GM12878 (cell line): ENCODE data around the gene TK2. TPM values are rescaled to one million over a fixed set of nuclear protein-coding genes. Genes with fewer than 3 reads are reported as not detected.

Experiments used
- ATAC-seq: fragments of 200-7000 bp; cut with Tn5 transposase; 3 replicates; pipeline ENCODE4 v1.9.1; 2020; ENCODE audit warnings: mild to moderate bottlenecking, moderate library complexity
- BruUV-seq: library from RNA; stranded (reverse); fragments of 400-500 nt; replicated peaks from 2 replicates; lab custom pipeline; 2021; lab: Mats Ljungman, UMichigan
- CTCF ChIA-PET: fragments of 300-600 bp; sonication (Branson Sonifier 250); formaldehyde crosslinking; extraction: SDS; loops from one replicate; lab custom pipeline; 2021; ENCODE audit warnings: inconsistent platforms; lab: Yijun Ruan, JAX
- POLR2A ChIA-PET: fragments of 350-600 bp; formaldehyde crosslinking; extraction: SDS; loops from one replicate; lab custom pipeline; 2021; ENCODE audit warnings: inconsistent platforms; lab: Charles Lee
- RAD21 ChIA-PET: fragments of 300-600 bp; sonication (Branson Sonifier 250); formaldehyde crosslinking; loops from one replicate; lab custom pipeline; 2023; ENCODE audit warnings: antibody characterized with exemption; ENCODE audit not compliant: unreplicated experiment; lab: Charles Lee
- SMC1A ChIA-PET: fragments of 300-600 bp; sonication (Branson Sonifier 250); formaldehyde crosslinking; loops from one replicate; lab custom pipeline; 2023; ENCODE audit not compliant: unreplicated experiment, uncharacterized antibody; lab: Charles Lee
- DNase-seq: peaks from one replicate; pipeline ENCODE4 v3.0.0-alpha.2; 2011; ENCODE audit warnings: low read depth, low spot score
- FAIRE-seq: peaks from 3 replicates; lab custom pipeline; 2011; peaks lifted over from hg19 to GRCh38; lab: Jason Lieb, UNC
- H2AFZ ChIP-seq: 2 replicates; pipeline ENCODE4 v1.6.0; 2011; ENCODE audit warnings: low read depth, low read length, control low read depth; ENCODE audit not compliant: control insufficient read depth
- H3K27ac ChIP-seq: 2 replicates; pipeline ENCODE4 v1.5.1; 2011; ENCODE audit warnings: control low read depth; ENCODE audit not compliant: control insufficient read depth, insufficient read depth
- H3K27me3 ChIP-seq, 2 experiments: replicated peaks in 1 of 2; 2 replicates each; pipeline versions ENCODE4 v1.6.0 to v1.6.1; 2011; ENCODE audit warnings: low read length in 1 of 2; ENCODE audit not compliant: control insufficient read depth in 2 of 2, insufficient read depth in 2 of 2
- H3K36me3 ChIP-seq, 2 experiments: 2 replicates each; pipeline ENCODE4 v1.5.1; 2011; ENCODE audit warnings: low read length in 1 of 2; ENCODE audit not compliant: control insufficient read depth in 2 of 2, insufficient read depth in 2 of 2
- H3K4me1 ChIP-seq: 2 replicates; pipeline ENCODE4 v1.6.1; 2011; ENCODE audit warnings: mild to moderate bottlenecking, low read length, moderate library complexity, mixed read lengths; ENCODE audit not compliant: control insufficient read depth, insufficient read depth
- H3K4me2 ChIP-seq: 2 replicates; pipeline ENCODE4 v1.6.0; 2011; ENCODE audit warnings: control low read depth; ENCODE audit not compliant: control insufficient read depth, insufficient read depth
- H3K4me3 ChIP-seq: fragments of 200-600 bp; sonication (generic); 2 replicates; pipeline ENCODE4 v1.5.1; 2016
- H3K79me2 ChIP-seq: 2 replicates; pipeline ENCODE4 v1.6.0; 2011; ENCODE audit warnings: low read length; ENCODE audit not compliant: control insufficient read depth, insufficient read depth
- H3K9ac ChIP-seq: 2 replicates; pipeline ENCODE4 v1.8.0; 2011; ENCODE audit warnings: low read length, control low read depth, mixed read lengths; ENCODE audit not compliant: control insufficient read depth, insufficient read depth
- H3K9me3 ChIP-seq: replicated peaks from 3 replicates; pipeline ENCODE4 v1.5.1; 2011; ENCODE audit warnings: mild to moderate bottlenecking, low read length; ENCODE audit not compliant: control insufficient read depth, insufficient read depth
- H4K20me1 ChIP-seq: 2 replicates; pipeline ENCODE4 v1.6.0; 2011; ENCODE audit not compliant: control insufficient read depth, insufficient read depth
- ATF2 ChIP-seq: IDR thresholded peaks from 2 replicates; pipeline ENCODE4 v1.6.1; 2012; ENCODE audit warnings: low read length, inconsistent platforms
- ATF7 ChIP-seq: fragments of 450-650 bp; IDR thresholded peaks from 2 replicates; pipeline ENCODE4 v1.6.1; 2016; ENCODE audit warnings: low read depth, mild to moderate bottlenecking
- BCL11A ChIP-seq: IDR thresholded peaks from 2 replicates; pipeline ENCODE4 v1.6.1; 2011; ENCODE audit warnings: low read depth, low read length
- BHLHE40 ChIP-seq, 2 experiments: fragments of 450-650 bp in 1 of 2; IDR thresholded peaks; 2 replicates each; pipeline ENCODE4 v1.6.1; 2011 to 2017; ENCODE audit warnings: low read depth in 2 of 2, borderline replicate concordance in 1 of 2, improper control_type of control experiment in 1 of 2, low read length in 1 of 2, mild to moderate bottlenecking in 1 of 2
- BMI1 ChIP-seq: fragments of 450-650 bp; IDR thresholded peaks from 2 replicates; pipeline ENCODE4 v1.6.1; 2016; ENCODE audit warnings: mild to moderate bottlenecking, moderate library complexity, borderline replicate concordance
- CBX3 ChIP-seq: fragments of 200-600 bp; sonication (generic); IDR thresholded peaks from 2 replicates; pipeline ENCODE4 v1.6.1; 2016; ENCODE audit warnings: low read depth, borderline replicate concordance
- CHD4 ChIP-seq: fragments of 200-600 bp; sonication (generic); IDR thresholded peaks from 2 replicates; pipeline ENCODE4 v1.6.1; 2016; ENCODE audit warnings: mild to moderate bottlenecking
- CREM ChIP-seq: IDR thresholded peaks from 2 replicates; pipeline ENCODE4 v1.6.1; 2014; ENCODE audit warnings: antibody characterized with exemption, low read depth
- EED ChIP-seq: sonication (generic); IDR thresholded peaks from 2 replicates; pipeline ENCODE4 v1.6.1; 2016; ENCODE audit warnings: antibody characterized with exemption, low read depth
- IKZF1 ChIP-seq: fragments of 450-650 bp; conservative IDR thresholded peaks from 2 replicates; pipeline ENCODE4 v1.6.1; 2017; ENCODE audit warnings: antibody characterized with exemption, mild to moderate bottlenecking
- IKZF2 ChIP-seq, 2 experiments: fragments of 450-650 bp; IDR thresholded peaks; 2 replicates each; pipeline ENCODE4 v1.6.1; 2017; ENCODE audit warnings: mild to moderate bottlenecking in 2 of 2, moderate library complexity in 2 of 2
- IRF4 ChIP-seq: IDR thresholded peaks from 2 replicates; pipeline ENCODE4 v1.6.1; 2011; ENCODE audit warnings: low read depth, low read length
- JUNB ChIP-seq: IDR thresholded peaks from 2 replicates; pipeline ENCODE4 v1.6.1; 2016; ENCODE audit warnings: antibody characterized with exemption, mild to moderate bottlenecking
- NFXL1 ChIP-seq: fragments of 450-650 bp; IDR thresholded peaks from 2 replicates; pipeline ENCODE4 v1.6.1; 2017; ENCODE audit warnings: antibody characterized with exemption, mild to moderate bottlenecking, borderline replicate concordance
- RCOR1 ChIP-seq: conservative IDR thresholded peaks from 2 replicates; pipeline ENCODE4 v1.6.1; 2012; ENCODE audit warnings: low read depth, low read length, improper control_type of control experiment
- RFX5 ChIP-seq: IDR thresholded peaks from 2 replicates; pipeline ENCODE4 v1.6.1; 2011; ENCODE audit warnings: low read depth, low read length, improper control_type of control experiment
- SIX5 ChIP-seq: IDR thresholded peaks from 2 replicates; pipeline ENCODE4 v1.6.1; 2011; ENCODE audit warnings: mild to moderate bottlenecking, low read depth, low read length, moderate library complexity; ENCODE audit not compliant: severe bottlenecking
- SMC3 ChIP-seq: IDR thresholded peaks from 2 replicates; pipeline ENCODE4 v1.6.1; 2011; ENCODE audit warnings: low read length, improper control_type of control experiment, borderline replicate concordance
- SPI1 ChIP-seq: IDR thresholded peaks from 2 replicates; pipeline ENCODE4 v1.6.1; 2011; ENCODE audit warnings: low read depth, mild to moderate bottlenecking, low read length, moderate library complexity, borderline replicate concordance; ENCODE audit not compliant: insufficient read depth
- SRF ChIP-seq, 2 experiments: IDR thresholded peaks; 2 replicates each; pipeline ENCODE4 v1.6.1; 2011; ENCODE audit warnings: low read depth in 2 of 2, low read length in 2 of 2, mild to moderate bottlenecking in 1 of 2, moderate library complexity in 1 of 2
- TCF12 ChIP-seq: IDR thresholded peaks from 2 replicates; pipeline ENCODE4 v1.6.1; 2011; ENCODE audit warnings: low read depth, mild to moderate bottlenecking, low read length
- WGBS: methylation state at CpG from one replicate; pipeline ENCODE4 v1.1.6; 2016; ENCODE audit warnings: low lambda C conversion rate; ENCODE audit not compliant: insufficient replicate concordance, insufficient coverage; ENCODE audit errors: missing lambda C conversion rate; 5-methylcytosine and 5-hydroxymethylcytosine counted together
- in situ Hi-C: fragments of 300-500 bp; cut with MboI; formaldehyde crosslinking; loops from 9 replicates; pipeline ENCODE4 v1.14.3; 2018; ENCODE audit warnings: mixed read lengths
- intact Hi-C: fragments of 100-400 bp; cut with micrococcal nuclease; formaldehyde crosslinking; loops from one replicate; pipeline ENCODE4 v1.14.2; 2022; ENCODE audit not compliant: unreplicated experiment
- polyA plus RNA-seq, 11 experiments: library from polyadenylated mRNA; depleted of rRNA in 4 of 11; unstranded in 6 of 11; stranded (reverse) in 5 of 11; fragments of >200 nt; fragmentation: Nextera tagmentation in 4 of 11; fragmentation: Illumina TruSeq in 1 of 11; extraction: Ambion mirVana in 4 of 11; extraction: Trizol in 1 of 11; gene quantifications; 1 replicate in 1 of 11; 2 replicates in 10 of 11; pipeline versions ENCODE4 v1.2.1 to v1.2.3, GENCODE V29; 2011 to 2016; ENCODE audit warnings: inconsistent platforms in 2 of 11, missing spikeins in 2 of 11, low read depth in 1 of 11
- total RNA-seq, 4 experiments: library from RNA; depleted of rRNA in 3 of 4; stranded (reverse); fragments of >200 nt in 3 of 4; fragmentation: Illumina TruSeq in 1 of 4; extraction: Trizol in 1 of 4; gene quantifications; 2 replicates each; pipeline versions ENCODE4 v1.2.1 to v1.2.3, GENCODE V29; 2013 to 2021
- TF ChIP-seq, protein P1 (sequence below): fragments of 450-650 bp; IDR thresholded peaks from 2 replicates; pipeline ENCODE4 v1.6.1; 2014; ENCODE audit warnings: mild to moderate bottlenecking
- TF ChIP-seq, protein P2 (sequence below): fragments of 450-650 bp; IDR thresholded peaks from 2 replicates; pipeline ENCODE4 v1.6.1; 2016; ENCODE audit warnings: mild to moderate bottlenecking

The TK2 gene
- total and polyA plus RNA-seq, 10 of the 15 experiments (the other 5 are each of a cell fraction or from before 2014, with no cell fraction given) = 1.3 to 12.4 (median 3.0) TPM

DNA sequence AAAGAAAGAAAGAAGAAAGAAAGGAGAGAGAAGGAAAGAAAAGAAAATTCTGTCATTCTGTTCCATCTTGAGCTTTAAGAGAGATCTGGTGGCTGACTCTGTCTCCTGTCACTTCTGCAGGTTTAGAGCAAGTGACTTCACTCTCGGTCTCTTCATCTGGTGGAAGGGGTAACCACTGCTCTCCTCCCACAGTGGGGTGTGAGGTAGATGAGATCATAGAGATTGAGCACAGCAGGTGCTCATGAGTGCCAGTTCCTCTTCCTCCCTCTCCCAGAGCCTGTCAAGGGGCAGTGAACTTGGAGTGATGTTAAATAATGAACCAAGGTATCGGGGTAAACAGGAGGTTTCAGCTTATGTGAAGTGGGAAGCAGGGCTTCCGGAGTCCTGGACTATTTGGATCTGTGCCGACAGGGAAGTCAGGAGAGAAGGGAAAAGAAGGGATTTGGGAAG is 75.1 kb downstream of the TK2 start:
- H3K9ac ChIP-seq = no peak overlapping the region
- H3K27ac ChIP-seq = no peak overlapping the region
- ChIA-PET POLR2A (interaction anchor here (0.6 kb wide), 1 partner anchor 122 kb away, joined by 3 read pairs; no protein-coding TSS in a partner anchor), CTCF (interaction anchor here (0.7 to 6.4 kb wide), 8 partner anchors 9 to 176 kb away, joined by 3 to 61 read pairs (median 6); no protein-coding TSS in a partner anchor), RAD21 (interaction anchor here (0.8 to 1.7 kb wide), 5 partner anchors 41 to 115 kb away, joined by 3 to 5 read pairs (median 3); no protein-coding TSS in a partner anchor), SMC1A (interaction anchor here (1.0 to 5.9 kb wide), 5 partner anchors 8 to 115 kb away, joined by 3 to 36 read pairs (median 7); no protein-coding TSS in a partner anchor)
- H3K9me3 ChIP-seq = no peaks in the 10 kb centered on the region
- peaks cover 0 to 3% of the 10 kb centered on the region in 2 experiments; a peak in 1 of 4 replicates for H3K27me3 ChIP-seq
- DNase-seq (peak; percentile 9), ATAC-seq (peak; percentile 90), FAIRE-seq (peak; percentile 41)
- H3K4me2 ChIP-seq = no peak overlapping the region
- no peak overlapping the region for H2AFZ ChIP-seq
- H3K36me3 ChIP-seq = no peaks in the 10 kb centered on the region
- BruUV-seq = no TSS peak
- intact Hi-C loops (no loop called here), in situ Hi-C loops (loop anchor here (5.0 kb wide), 1 partner anchor 67 kb away; no protein-coding TSS in a partner anchor)
- no peaks in the 10 kb centered on the region for H3K79me2 ChIP-seq
- no peaks in the 10 kb centered on the region for H4K20me1 ChIP-seq
- H3K4me1 ChIP-seq = no peaks in the 10 kb centered on the region
- WGBS = 0% methylated on average over 4 of the region's 4 CpGs
- H3K4me3 ChIP-seq = no peak overlapping the region
- TF ChIP-seq JUNB = peak; percentile 40; the same call in 1 of the 2 replicates
- peak; percentile 66 for TF ChIP-seq TCF12
- TF ChIP-seq CREM = peak; percentile 50; the same call in 1 of the 2 replicates
- TF ChIP-seq IRF4 = 0 out of 2 replicates have a peak, but pooled peaks have one; percentile 12
- TF ChIP-seq BCL11A = 0 out of 2 replicates have a peak, but pooled peaks have one; percentile 35
- peak; percentile 82 for TF ChIP-seq ATF2
- peak; percentile 81; the same call in 1 of the 2 replicates for TF ChIP-seq NFXL1
- peak in 1 of 2 experiments; percentile 73; a peak in 1 of 4 replicates for TF ChIP-seq BHLHE40 (IDR thresholded peaks at IDR 0.05; ENCODE audit: borderline replicate concordance in 1 of 2, low read depth in 2 of 2, low read length in 1 of 2)
- peak; percentile 92 for TF ChIP-seq SPI1
- peak; percentile 86 for TF ChIP-seq EED
- TF ChIP-seq SRF (IDR thresholded peaks at IDR 0.05; ENCODE audit: low read depth in 2 of 2, low read length in 2 of 2) = no peak
- TF ChIP-seq SIX5 = peak; percentile 4
- TF ChIP-seq, protein P1, sequence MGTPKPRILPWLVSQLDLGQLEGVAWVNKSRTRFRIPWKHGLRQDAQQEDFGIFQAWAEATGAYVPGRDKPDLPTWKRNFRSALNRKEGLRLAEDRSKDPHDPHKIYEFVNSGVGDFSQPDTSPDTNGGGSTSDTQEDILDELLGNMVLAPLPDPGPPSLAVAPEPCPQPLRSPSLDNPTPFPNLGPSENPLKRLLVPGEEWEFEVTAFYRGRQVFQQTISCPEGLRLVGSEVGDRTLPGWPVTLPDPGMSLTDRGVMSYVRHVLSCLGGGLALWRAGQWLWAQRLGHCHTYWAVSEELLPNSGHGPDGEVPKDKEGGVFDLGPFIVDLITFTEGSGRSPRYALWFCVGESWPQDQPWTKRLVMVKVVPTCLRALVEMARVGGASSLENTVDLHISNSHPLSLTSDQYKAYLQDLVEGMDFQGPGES = no peak
- no peak for TF ChIP-seq CBX3
- TF ChIP-seq ATF7 = peak; percentile 96
- TF ChIP-seq, protein P2, sequence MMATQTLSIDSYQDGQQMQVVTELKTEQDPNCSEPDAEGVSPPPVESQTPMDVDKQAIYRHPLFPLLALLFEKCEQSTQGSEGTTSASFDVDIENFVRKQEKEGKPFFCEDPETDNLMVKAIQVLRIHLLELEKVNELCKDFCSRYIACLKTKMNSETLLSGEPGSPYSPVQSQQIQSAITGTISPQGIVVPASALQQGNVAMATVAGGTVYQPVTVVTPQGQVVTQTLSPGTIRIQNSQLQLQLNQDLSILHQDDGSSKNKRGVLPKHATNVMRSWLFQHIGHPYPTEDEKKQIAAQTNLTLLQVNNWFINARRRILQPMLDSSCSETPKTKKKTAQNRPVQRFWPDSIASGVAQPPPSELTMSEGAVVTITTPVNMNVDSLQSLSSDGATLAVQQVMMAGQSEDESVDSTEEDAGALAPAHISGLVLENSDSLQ = peak; percentile 71
- TF ChIP-seq RFX5 = no peak
- no peak for TF ChIP-seq CHD4
- 0 out of 2 replicates have a peak, but pooled peaks have one; percentile 20 for TF ChIP-seq BMI1
- no peak for TF ChIP-seq RCOR1
- peak; percentile 90 for TF ChIP-seq IKZF1
- TF ChIP-seq SMC3 = no peak
- peak; percentile 85 to 92 for TF ChIP-seq IKZF2 (IDR thresholded peaks at IDR 0.05)
